Measurements from ENCODE around the gene RAB40B.

The RAB40B gene

DNA sequence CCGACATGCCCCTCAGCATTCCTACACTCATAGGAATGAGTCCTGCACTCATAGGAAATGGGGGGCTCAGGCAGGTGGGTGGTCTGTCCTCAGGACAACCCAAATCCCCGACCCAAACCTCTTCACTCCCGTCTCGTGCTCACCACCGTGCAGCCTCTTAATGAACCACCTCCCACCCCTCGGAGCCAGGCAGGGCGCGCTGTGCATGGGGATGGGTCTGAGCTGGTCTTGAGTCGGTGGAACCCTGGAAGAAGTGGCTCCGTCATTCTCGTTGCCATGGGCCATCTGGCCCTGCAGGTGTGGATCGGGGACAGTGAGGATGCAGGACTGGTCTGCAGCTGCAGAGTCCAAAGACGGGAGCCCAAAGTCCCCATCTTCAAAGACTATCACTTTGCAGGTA, 6.4 kb upstream of the RAB40B start:
- no peak for TF ChIP-seq SIN3A (IDR thresholded peaks at IDR 0.05; ENCODE audit: borderline replicate concordance, insufficient read depth, low read length)
- no peak for TF ChIP-seq TAF1 (IDR thresholded peaks at IDR 0.05; ENCODE audit: borderline replicate concordance, insufficient read depth, low read length)

DNA sequence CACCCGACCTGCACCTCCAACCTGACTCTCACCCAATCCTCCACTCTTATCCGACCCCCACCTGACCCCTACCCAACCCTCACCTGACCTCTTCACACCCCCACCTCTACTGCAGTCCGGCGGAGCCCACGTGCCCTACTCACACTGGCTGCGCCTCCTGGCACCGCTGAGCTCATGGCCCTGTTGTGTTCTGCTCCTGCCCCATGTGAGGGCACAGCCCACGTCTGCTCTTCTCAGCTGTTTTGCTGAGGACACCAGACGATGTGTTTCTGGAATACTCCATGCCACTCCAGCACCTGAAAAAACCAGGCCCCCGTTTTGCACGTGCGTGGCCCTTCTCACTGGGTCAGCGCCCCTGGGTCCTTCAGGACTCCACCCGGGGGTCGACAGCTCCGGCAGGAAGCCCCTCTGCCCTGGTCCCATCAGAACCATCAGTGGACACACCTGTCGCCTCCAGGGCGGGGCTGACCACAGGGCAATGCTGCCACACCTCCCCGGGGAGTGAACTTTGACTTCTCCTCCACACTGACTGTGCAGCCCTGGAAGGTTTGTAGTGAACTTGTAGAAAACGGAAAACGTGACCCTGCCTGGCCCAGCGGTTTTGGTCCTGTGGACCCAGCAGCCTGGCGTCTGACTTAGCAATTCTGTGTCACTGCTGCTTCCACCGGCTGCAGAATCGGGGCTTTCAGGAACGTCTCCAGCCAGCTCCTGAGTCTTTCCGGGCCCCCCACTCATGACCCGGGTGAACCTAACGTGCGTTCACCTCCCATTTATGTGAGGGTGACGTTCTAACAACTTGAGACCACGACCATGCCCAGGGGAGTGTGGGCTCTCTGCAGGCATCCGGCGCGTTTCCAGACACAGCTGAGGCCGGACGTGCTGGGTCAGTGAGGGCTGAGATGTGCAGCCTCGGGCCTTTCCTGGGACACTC, 5.7 kb upstream of the RAB40B start:
- no peak for TF ChIP-seq SIN3A (IDR thresholded peaks at IDR 0.05; ENCODE audit: borderline replicate concordance, insufficient read depth, low read length)
- no peak for TF ChIP-seq POLR2AphosphoS5 (IDR thresholded peaks at IDR 0.05; ENCODE audit: low read depth, low read length)
- no peak for TF ChIP-seq TAF1 (IDR thresholded peaks at IDR 0.05; ENCODE audit: borderline replicate concordance, insufficient read depth, low read length)
- peak; percentile 51 for TF ChIP-seq FOXP2 (optimal IDR thresholded peaks at IDR 0.05; ENCODE audit: borderline replicate concordance, extremely low read depth, extremely low read length, insufficient read depth)
- TF ChIP-seq, protein P1, sequence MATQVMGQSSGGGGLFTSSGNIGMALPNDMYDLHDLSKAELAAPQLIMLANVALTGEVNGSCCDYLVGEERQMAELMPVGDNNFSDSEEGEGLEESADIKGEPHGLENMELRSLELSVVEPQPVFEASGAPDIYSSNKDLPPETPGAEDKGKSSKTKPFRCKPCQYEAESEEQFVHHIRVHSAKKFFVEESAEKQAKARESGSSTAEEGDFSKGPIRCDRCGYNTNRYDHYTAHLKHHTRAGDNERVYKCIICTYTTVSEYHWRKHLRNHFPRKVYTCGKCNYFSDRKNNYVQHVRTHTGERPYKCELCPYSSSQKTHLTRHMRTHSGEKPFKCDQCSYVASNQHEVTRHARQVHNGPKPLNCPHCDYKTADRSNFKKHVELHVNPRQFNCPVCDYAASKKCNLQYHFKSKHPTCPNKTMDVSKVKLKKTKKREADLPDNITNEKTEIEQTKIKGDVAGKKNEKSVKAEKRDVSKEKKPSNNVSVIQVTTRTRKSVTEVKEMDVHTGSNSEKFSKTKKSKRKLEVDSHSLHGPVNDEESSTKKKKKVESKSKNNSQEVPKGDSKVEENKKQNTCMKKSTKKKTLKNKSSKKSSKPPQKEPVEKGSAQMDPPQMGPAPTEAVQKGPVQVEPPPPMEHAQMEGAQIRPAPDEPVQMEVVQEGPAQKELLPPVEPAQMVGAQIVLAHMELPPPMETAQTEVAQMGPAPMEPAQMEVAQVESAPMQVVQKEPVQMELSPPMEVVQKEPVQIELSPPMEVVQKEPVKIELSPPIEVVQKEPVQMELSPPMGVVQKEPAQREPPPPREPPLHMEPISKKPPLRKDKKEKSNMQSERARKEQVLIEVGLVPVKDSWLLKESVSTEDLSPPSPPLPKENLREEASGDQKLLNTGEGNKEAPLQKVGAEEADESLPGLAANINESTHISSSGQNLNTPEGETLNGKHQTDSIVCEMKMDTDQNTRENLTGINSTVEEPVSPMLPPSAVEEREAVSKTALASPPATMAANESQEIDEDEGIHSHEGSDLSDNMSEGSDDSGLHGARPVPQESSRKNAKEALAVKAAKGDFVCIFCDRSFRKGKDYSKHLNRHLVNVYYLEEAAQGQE (IDR thresholded peaks at IDR 0.05; ENCODE audit: insufficient read depth in 1 of 2, low read depth in 2 of 2, low read length in 2 of 2): no peak

DNA sequence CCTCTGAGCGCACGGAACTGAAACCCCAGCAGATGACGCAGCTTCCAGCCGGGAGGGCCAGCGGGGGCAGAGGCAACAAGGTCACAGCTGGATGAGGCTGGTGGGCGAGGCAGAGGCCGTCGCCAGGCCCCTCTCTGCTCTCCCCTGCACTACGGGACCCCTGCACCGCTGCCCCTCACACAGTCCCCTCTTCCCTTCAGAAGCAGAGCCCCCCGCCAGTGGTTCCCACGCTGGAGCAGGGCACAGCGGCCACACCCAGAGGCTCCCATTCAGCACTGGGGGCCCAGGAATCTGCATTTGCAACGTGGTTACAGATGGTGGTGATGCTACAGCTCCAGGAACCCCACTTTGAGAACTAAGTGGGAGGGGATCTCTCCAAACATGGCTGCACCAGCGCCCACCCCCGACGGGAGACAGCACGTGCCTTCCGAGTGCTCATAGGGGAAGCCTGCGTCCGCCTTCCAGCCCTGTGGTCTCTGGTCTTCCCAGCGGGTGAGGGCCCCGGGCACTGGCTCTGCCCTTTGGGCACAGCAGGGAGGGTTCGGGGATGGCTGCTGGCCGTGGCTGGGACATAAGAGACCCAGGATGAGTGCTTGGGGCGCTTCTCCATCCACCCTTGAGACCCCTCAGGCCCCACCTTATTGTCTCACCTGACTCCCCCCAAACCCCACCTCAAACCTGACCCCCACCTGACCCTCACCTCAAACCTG, 4.7 kb upstream of the RAB40B start:
- TF ChIP-seq POLR2AphosphoS5 (IDR thresholded peaks at IDR 0.05; ENCODE audit: low read depth, low read length): no peak
- no peak for TF ChIP-seq TAF1 (IDR thresholded peaks at IDR 0.05; ENCODE audit: borderline replicate concordance, insufficient read depth, low read length)
- no peak for TF ChIP-seq SIN3A (IDR thresholded peaks at IDR 0.05; ENCODE audit: borderline replicate concordance, insufficient read depth, low read length)
- TF ChIP-seq, protein P1 (IDR thresholded peaks at IDR 0.05; ENCODE audit: insufficient read depth in 1 of 2, low read depth in 2 of 2, low read length in 2 of 2): no peak
- no peak for TF ChIP-seq FOXP2 (optimal IDR thresholded peaks at IDR 0.05; ENCODE audit: borderline replicate concordance, extremely low read depth, extremely low read length, insufficient read depth)

DNA sequence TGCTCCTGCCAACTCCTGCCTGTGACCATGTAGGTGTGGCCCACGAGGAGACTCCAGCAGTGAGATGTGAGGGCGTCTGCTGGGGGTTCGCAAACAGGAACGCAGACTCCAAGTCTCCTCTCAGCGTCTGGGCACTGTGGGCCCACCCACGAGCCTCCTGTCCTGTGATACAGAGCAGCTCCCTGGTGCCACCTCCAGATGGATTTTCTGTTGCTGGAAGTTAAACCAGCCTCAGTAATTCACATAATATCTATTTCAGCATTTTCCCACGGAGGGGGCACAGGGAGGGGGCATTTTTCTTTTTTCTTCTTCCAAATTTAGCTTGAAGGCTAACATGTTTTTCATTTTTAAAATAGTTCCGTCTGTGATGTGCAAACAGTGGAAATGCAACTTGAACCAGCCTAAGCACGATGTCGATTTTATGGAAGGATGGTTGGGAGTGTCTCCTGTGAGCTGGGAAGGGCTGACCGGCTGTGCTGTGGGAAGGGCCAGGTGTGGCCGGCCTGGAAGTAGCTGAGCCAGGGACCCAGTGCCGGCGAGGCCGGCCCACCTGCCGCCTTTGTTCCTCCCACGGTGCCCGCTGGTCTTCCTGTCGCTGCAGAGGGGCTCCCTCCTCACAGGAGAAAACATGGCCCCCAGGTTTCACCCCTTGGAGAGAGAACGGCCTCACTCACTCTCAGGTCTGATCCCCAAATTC, 3.9 kb upstream of the RAB40B start:
- TF ChIP-seq FOXP2 (optimal IDR thresholded peaks at IDR 0.05; ENCODE audit: borderline replicate concordance, extremely low read depth, extremely low read length, insufficient read depth): no peak
- no peak for TF ChIP-seq TAF1 (IDR thresholded peaks at IDR 0.05; ENCODE audit: borderline replicate concordance, insufficient read depth, low read length)
- TF ChIP-seq, protein P1 (IDR thresholded peaks at IDR 0.05; ENCODE audit: insufficient read depth in 1 of 2, low read depth in 2 of 2, low read length in 2 of 2): no peak
- no peak for TF ChIP-seq POLR2AphosphoS5 (IDR thresholded peaks at IDR 0.05; ENCODE audit: low read depth, low read length)
- no peak for TF ChIP-seq SIN3A (IDR thresholded peaks at IDR 0.05; ENCODE audit: borderline replicate concordance, insufficient read depth, low read length)

DNA sequence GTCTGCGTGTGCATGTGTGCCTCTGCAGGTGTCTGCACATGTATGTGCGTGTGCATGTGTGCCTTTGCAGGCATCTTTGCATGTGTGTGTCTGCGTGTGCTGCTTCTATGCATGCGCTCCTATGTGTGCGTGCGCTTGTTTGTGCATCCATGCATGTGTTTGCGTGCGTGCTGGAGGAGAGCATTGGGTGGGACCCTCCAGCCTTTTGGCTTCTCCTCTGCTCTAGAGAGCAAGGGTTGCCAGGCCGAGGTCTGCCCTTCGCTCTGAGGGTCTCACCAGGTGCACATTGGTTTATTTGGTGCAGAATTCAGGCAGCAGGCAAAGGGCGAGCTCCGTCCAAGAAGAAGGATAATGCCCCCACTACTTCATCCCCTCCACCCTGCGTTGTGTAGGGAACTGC, 1.1 kb upstream of the RAB40B start:
- no peak for TF ChIP-seq FOXP2 (optimal IDR thresholded peaks at IDR 0.05; ENCODE audit: borderline replicate concordance, extremely low read depth, extremely low read length, insufficient read depth)
- TF ChIP-seq SIN3A (IDR thresholded peaks at IDR 0.05; ENCODE audit: borderline replicate concordance, insufficient read depth, low read length): no peak
- TF ChIP-seq POLR2AphosphoS5 (IDR thresholded peaks at IDR 0.05; ENCODE audit: low read depth, low read length): no peak
- TF ChIP-seq TAF1 (IDR thresholded peaks at IDR 0.05; ENCODE audit: borderline replicate concordance, insufficient read depth, low read length): no peak
- TF ChIP-seq, protein P1 (IDR thresholded peaks at IDR 0.05; ENCODE audit: insufficient read depth in 1 of 2, low read depth in 2 of 2, low read length in 2 of 2): no peak
